Renal pelvis (tissue), 4 donors: ENCODE data around the gene SUGCT. TPM values are rescaled to one million over a fixed set of nuclear protein-coding genes. Genes with fewer than 3 reads are reported as not detected.

Experiments
- DNase-seq: peaks from one replicate; pipeline ENCODE4 v3.0.0-alpha.2; 2013
- polyA plus RNA-seq, 3 donors: library from polyadenylated mRNA; unstranded; fragments of 120-200 nt; gene quantifications; one replicate each; pipeline ENCODE4 v1.2.1, GENCODE V29; 2013; ENCODE audit not compliant: insufficient read length in 3 of 3

SUGCT gene
- polyA plus RNA-seq, 3 donors: 12.2 to 14.5 (median 14.0) TPM

GRCh38 chr7:40899636-40900507 lies 765.1 kb downstream of the SUGCT start:
- DNase-seq: no peak

GRCh38 chr7:40903872-40904271 lies 769.1 kb downstream of the SUGCT start:
- no peak for DNase-seq

GRCh38 chr7:40907286-40907685 lies 772.5 kb downstream of the SUGCT start:
- no peak for DNase-seq

GRCh38 chr7:40909346-40909980 lies 774.7 kb downstream of the SUGCT start:
- DNase-seq: peak; percentile 31

Other genes with a start within 250 kb of the SUGCT start
- 10 to 100 TPM; 51.1 to 76.4 (median 65.6) TPM for gene CDK13, start 184.7 kb upstream of the SUGCT start, polyA plus RNA-seq
- 10 to 100 TPM; 42.7 to 48.3 (median 45.2) TPM for gene MPLKIP, start 383 bp upstream of the SUGCT start, polyA plus RNA-seq